Measurements from ENCODE around the gene SLC22A4.

- TF ChIP-seq, protein P1, sequence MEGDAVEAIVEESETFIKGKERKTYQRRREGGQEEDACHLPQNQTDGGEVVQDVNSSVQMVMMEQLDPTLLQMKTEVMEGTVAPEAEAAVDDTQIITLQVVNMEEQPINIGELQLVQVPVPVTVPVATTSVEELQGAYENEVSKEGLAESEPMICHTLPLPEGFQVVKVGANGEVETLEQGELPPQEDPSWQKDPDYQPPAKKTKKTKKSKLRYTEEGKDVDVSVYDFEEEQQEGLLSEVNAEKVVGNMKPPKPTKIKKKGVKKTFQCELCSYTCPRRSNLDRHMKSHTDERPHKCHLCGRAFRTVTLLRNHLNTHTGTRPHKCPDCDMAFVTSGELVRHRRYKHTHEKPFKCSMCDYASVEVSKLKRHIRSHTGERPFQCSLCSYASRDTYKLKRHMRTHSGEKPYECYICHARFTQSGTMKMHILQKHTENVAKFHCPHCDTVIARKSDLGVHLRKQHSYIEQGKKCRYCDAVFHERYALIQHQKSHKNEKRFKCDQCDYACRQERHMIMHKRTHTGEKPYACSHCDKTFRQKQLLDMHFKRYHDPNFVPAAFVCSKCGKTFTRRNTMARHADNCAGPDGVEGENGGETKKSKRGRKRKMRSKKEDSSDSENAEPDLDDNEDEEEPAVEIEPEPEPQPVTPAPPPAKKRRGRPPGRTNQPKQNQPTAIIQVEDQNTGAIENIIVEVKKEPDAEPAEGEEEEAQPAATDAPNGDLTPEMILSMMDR (IDR thresholded peaks at IDR 0.05), result no peak
- TF ChIP-seq EZH2 (IDR thresholded peaks at IDR 0.05) (no peak), EZH2phosphoT487 (IDR thresholded peaks at IDR 0.05) (no peak)
Observed at GRCh38 chr5:132250547-132250946, 43.6 kb upstream of the SLC22A4 start.
